Stomach smooth muscle (tissue), 2 donors: Measurements from ENCODE around the gene TLE4.

ENCODE experiments used
- H3K27ac ChIP-seq: one replicate; pipeline ENCODE4 v1.7.0; 2013; ENCODE audit warnings: mild to moderate bottlenecking, low read length, inconsistent platforms
- H3K27me3 ChIP-seq, 2 donors: one replicate each; pipeline ENCODE4 v1.7.0; 2013; ENCODE audit warnings: low read length in 2 of 2; ENCODE audit not compliant: insufficient read depth in 2 of 2, control insufficient read depth in 1 of 2
- H3K36me3 ChIP-seq, 2 donors: one replicate each; pipeline ENCODE4 v1.7.0; 2013; ENCODE audit warnings: low read length in 2 of 2; ENCODE audit not compliant: control insufficient read depth in 2 of 2, insufficient read depth in 2 of 2
- H3K4me1 ChIP-seq: one replicate; pipeline ENCODE4 v1.7.0; 2013; ENCODE audit warnings: low read length; ENCODE audit not compliant: control insufficient read depth, insufficient read depth
- H3K4me3 ChIP-seq, 2 donors: one replicate each; pipeline ENCODE4 v1.7.0; 2013; ENCODE audit warnings: low read length in 2 of 2
- H3K9ac ChIP-seq, 2 donors: one replicate each; pipeline ENCODE4 v1.7.0; 2013; ENCODE audit warnings: low read length in 2 of 2, mild to moderate bottlenecking in 1 of 2
- H3K9me3 ChIP-seq, 2 donors: one replicate each; pipeline ENCODE4 v1.7.0; 2013; ENCODE audit warnings: low read length in 2 of 2; ENCODE audit not compliant: control insufficient read depth in 2 of 2
- donor health status: healthy.
- donor health status: Pancreatic carcinoma.

Gene TLE4

GRCh38 chr9:79674052-79674777, 102.5 kb downstream of the TLE4 start:
- H3K4me1 ChIP-seq, result peaks cover under 1% of the 10 kb centered on the region
- H3K9me3 ChIP-seq, result no peaks in the 10 kb centered on the region
- H3K27ac ChIP-seq, result no peak overlapping the region
- H3K9ac ChIP-seq, result no peak overlapping the region
- no peaks in the 10 kb centered on the region for H3K36me3 ChIP-seq
- H3K4me3 ChIP-seq, result no peak overlapping the region
- H3K27me3 ChIP-seq, result no peaks in the 10 kb centered on the region

DNA sequence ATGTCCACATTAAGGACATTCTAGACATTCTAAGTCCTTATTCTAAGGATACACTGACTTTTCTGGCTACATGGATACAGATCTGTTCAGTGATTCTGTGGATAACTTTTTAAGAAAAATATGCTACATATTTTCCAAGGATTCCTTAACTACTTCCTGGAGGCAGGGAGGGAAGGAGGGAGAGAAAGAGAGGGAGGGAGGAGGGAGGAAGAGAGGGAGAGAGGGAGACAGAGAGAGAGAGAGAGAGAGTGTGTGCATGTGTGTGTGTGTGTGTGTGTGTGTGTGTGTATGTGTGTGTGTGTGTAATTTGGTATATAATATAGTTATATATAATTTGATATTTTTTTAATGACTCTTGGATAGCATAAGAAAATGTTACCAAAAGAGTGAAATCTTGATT, 109.8 kb downstream of the TLE4 start:
- Histone ChIP-seq H3K4me3 (no peak overlapping the region), H3K9me3 (no peaks in the 10 kb centered on the region), H3K27ac (no peak overlapping the region), H3K27me3 (no peaks in the 10 kb centered on the region), H3K9ac (no peak overlapping the region), H3K36me3 (no peaks in the 10 kb centered on the region), H3K4me1 (peaks cover 16% of the 10 kb centered on the region)

GRCh38 chr9:79682076-79682736, 110.4 kb downstream of the TLE4 start:
- H3K9me3 ChIP-seq, result no peaks in the 10 kb centered on the region
- peaks cover 16% of the 10 kb centered on the region for H3K4me1 ChIP-seq
- no peaks in the 10 kb centered on the region for H3K27me3 ChIP-seq
- H3K36me3 ChIP-seq, result no peaks in the 10 kb centered on the region
- H3K9ac ChIP-seq, result no peak overlapping the region
- no peak overlapping the region for H3K4me3 ChIP-seq
- H3K27ac ChIP-seq, result no peak overlapping the region

GRCh38 chr9:79684059-79684458, 112.3 kb downstream of the TLE4 start:
- H3K9ac ChIP-seq, result no peak overlapping the region

DNA sequence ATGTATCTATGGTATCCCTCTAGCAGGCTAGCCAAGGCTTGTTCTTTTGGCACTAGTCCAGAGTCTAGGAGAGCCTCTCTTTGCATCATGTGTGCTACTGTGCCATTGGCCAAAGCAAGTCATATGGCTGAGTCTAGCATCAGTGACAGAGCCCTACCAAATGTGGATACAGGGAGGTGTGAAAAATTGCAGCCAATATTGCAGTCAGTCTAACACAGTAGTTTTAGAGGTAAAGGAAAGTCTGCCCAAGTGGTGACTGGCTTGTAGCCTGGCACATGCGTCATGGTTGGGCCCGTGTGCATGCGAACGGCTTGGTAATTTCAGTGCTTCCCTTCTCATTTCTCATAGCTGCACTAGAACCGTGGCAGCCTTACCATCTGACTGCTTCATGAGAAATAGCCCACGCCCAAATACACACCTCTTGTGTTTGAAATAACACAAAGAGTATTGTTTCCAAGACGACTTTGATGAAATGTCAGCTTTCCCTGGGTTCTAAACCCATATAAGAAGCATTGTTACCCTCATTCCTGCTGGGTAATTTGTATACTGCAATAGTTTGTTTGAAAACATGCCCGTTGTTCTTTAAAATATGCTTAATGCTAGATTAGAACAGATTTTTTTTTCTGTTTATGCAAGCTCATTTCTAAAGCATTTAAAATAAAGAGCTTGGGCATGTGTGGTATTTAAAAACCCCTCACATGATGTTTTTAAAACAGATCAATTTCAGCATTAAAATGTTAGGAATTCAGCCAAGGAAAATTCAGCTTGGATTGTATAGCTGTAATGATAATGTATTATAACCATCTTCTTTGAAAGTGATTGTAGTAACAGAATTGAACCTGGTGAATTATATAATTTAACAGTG, 113.2 kb downstream of the TLE4 start:
- peaks cover 16% of the 10 kb centered on the region for H3K4me1 ChIP-seq
- H3K9ac ChIP-seq, result no peak overlapping the region
- H3K27me3 ChIP-seq, result no peaks in the 10 kb centered on the region
- H3K36me3 ChIP-seq, result no peaks in the 10 kb centered on the region
- H3K27ac ChIP-seq, result no peak overlapping the region
- H3K9me3 ChIP-seq, result no peaks in the 10 kb centered on the region
- H3K4me3 ChIP-seq, result no peak overlapping the region

More at GRCh38 chr9:79684059-79684458, 112.3 kb downstream of the TLE4 start:
- no peak overlapping the region for H3K4me3 ChIP-seq
- no peaks in the 10 kb centered on the region for H3K27me3 ChIP-seq
- H3K9me3 ChIP-seq, result no peaks in the 10 kb centered on the region
- H3K27ac ChIP-seq, result no peak overlapping the region
- peaks cover 16% of the 10 kb centered on the region for H3K4me1 ChIP-seq
- H3K36me3 ChIP-seq, result no peaks in the 10 kb centered on the region

- Histone ChIP-seq H3K36me3 (no peaks in the 10 kb centered on the region), H3K9ac (no peak overlapping the region), H3K4me1 (peaks cover 16% of the 10 kb centered on the region), H3K27me3 (no peaks in the 10 kb centered on the region), H3K27ac (no peak overlapping the region), H3K9me3 (no peaks in the 10 kb centered on the region), H3K4me3 (no peak overlapping the region)
These were observed 113.8 kb downstream of the TLE4 start for GRCh38 chr9:79685577-79685976.

DNA sequence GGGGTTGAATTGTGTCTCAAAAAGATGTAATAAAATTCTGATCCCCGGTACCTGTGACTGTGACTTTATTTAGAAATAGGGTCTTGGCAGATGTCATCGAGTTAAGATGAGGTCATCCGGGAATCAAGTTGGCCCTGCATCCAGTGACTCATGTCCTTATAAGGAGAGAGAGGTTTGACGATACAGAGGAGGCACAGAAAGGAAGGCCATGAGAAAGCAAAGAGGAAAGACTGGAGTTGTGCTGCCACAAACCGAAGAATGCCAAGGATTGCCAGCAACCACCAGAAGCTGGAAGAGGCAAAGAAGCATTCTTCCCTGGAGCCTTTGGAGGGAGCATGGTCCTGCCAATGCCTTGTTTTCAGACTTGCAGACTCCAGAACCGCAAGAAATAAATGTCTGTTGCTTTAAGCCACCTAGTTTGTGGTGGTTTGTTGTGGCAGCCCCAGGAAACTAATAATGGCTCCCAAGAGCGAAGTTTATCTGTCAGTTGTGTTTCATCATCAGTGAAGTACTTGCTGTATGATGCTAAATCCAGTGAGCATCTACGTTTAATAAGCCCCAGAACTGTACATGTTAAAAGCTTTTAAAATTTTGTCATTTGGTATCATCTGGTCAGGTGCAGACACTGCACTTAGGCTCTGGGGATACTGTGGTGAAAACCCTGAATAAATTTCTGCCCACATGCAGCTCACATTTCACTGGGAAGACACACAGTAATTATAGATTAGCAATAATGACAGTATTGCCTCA, 114.8 kb downstream of the TLE4 start:
- no peak overlapping the region for H3K4me3 ChIP-seq
- H3K9ac ChIP-seq, result no peak overlapping the region
- no peaks in the 10 kb centered on the region for H3K27me3 ChIP-seq
- H3K36me3 ChIP-seq, result no peaks in the 10 kb centered on the region
- peaks cover 16% of the 10 kb centered on the region for H3K4me1 ChIP-seq
- no peak overlapping the region for H3K27ac ChIP-seq
- no peaks in the 10 kb centered on the region for H3K9me3 ChIP-seq

DNA sequence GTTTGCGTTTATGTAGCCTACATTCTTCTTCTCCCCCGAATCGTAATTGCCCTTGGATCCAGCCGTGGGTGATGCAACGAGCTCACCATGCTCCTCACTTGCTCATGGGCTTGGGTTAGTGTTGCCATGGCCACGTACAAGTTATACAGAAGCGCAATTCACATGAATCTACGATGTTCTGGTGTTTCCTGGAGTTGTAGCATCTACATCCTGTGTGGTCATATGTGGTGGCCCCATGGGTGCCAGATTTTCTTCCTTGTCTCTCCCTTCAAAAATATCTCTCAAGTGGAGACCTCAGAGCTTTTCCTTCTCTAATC, 115.3 kb downstream of the TLE4 start:
- H3K27ac ChIP-seq, result no peak overlapping the region
- no peak overlapping the region for H3K4me3 ChIP-seq
- H3K4me1 ChIP-seq, result peaks cover 14% of the 10 kb centered on the region
- H3K27me3 ChIP-seq, result no peaks in the 10 kb centered on the region
- no peak overlapping the region for H3K9ac ChIP-seq
- H3K9me3 ChIP-seq, result no peaks in the 10 kb centered on the region
- no peaks in the 10 kb centered on the region for H3K36me3 ChIP-seq

DNA sequence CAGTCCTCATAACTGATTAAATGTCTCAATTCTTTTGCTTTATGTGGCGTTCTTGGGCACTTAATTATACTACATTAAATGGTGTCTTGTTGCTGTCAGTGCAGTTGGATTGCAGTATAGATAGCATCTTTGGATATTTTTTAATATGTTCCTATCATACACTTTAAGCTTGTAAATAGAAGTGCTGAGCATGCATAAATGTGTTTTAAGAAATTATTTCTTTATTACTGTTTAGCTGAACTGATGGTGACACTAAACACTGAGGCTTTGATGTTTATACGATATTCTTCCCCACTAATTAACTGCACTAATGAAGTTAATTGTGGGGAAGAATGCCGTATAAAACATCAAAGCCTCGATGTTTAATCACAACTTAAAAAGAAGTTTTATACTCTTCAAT, 116.6 kb downstream of the TLE4 start:
- no peak overlapping the region for H3K27ac ChIP-seq
- H3K4me3 ChIP-seq, result no peak overlapping the region
- peaks cover 8% of the 10 kb centered on the region for H3K4me1 ChIP-seq
- H3K9ac ChIP-seq, result no peak overlapping the region
- H3K27me3 ChIP-seq, result no peaks in the 10 kb centered on the region
- no peaks in the 10 kb centered on the region for H3K9me3 ChIP-seq
- H3K36me3 ChIP-seq, result no peaks in the 10 kb centered on the region

GRCh38 chr9:79689576-79689975, 117.8 kb downstream of the TLE4 start:
- H3K9ac ChIP-seq, result no peak overlapping the region
- no peaks in the 10 kb centered on the region for H3K27me3 ChIP-seq
- no peak overlapping the region for H3K4me3 ChIP-seq
- no peaks in the 10 kb centered on the region for H3K9me3 ChIP-seq
- no peaks in the 10 kb centered on the region for H3K36me3 ChIP-seq
- peaks cover 6% of the 10 kb centered on the region for H3K4me1 ChIP-seq
- H3K27ac ChIP-seq, result no peak overlapping the region
